Activated CD4-positive, CD25-positive, alpha-beta regulatory T cell (primary cell): Measurements from ENCODE around the gene APBB1.
A peak's percentile ranks its signal among the peaks of the same experiment; 100 is the strongest.

Experiments
- DNase-seq, 4 experiments: peaks; one replicate each; lab custom pipeline; 2025; lab: John Stamatoyannopoulos, UW

The APBB1 gene

GRCh38 chr11:6419009-6419631, at the start of gene APBB1:
TSS of gene APBB1 (minus strand) at chr11:6419094. CDS start at chr11:6411347, 7,747 bp downstream.
- DNase-seq, result peak; percentile 41 to 68 (median 54)

GRCh38 chr11:6459099-6459450, 40.2 kb upstream of the APBB1 start:
- DNase-seq, result no peak

- DNase-seq, result no peak
Observed at GRCh38 chr11:6458352-6459098, 39.6 kb upstream of the APBB1 start.

GRCh38 chr11:6457581-6458320, 38.9 kb upstream of the APBB1 start:
- no peak for DNase-seq

- DNase-seq, result no peak
Observed at GRCh38 chr11:6456361-6457073, 37.6 kb upstream of the APBB1 start.

- DNase-seq, result no peak
Observed at GRCh38 chr11:6455070-6455469, 36.2 kb upstream of the APBB1 start.

GRCh38 chr11:6453152-6453551, 34.3 kb upstream of the APBB1 start:
- no peak for DNase-seq

GRCh38 chr11:6452219-6452618, 33.3 kb upstream of the APBB1 start:
- no peak for DNase-seq

GRCh38 chr11:6448574-6448973, 29.7 kb upstream of the APBB1 start:
- DNase-seq, result no peak

- DNase-seq, result peak in 3 of 4 experiments; percentile 5 to 10 (median 6)
Observed at GRCh38 chr11:6443269-6444003, 24.5 kb upstream of the APBB1 start.

GRCh38 chr11:6442441-6442840, 23.5 kb upstream of the APBB1 start:
- DNase-seq, result no peak

- DNase-seq, result no peak
Observed at GRCh38 chr11:6440906-6441358, 22.0 kb upstream of the APBB1 start, which contains the start of gene HPX. TSS of gene HPX (minus strand) at chr11:6440987. CDS start at chr11:6440963, 24 bp downstream.

- DNase-seq, result no peak
Observed at GRCh38 chr11:6438979-6439571, 20.2 kb upstream of the APBB1 start.

- DNase-seq, result no peak
Observed at GRCh38 chr11:6437993-6438392, 19.1 kb upstream of the APBB1 start.

GRCh38 chr11:6437423-6437822, 18.5 kb upstream of the APBB1 start:
- no peak for DNase-seq

- no peak for DNase-seq
Observed at GRCh38 chr11:6433998-6434660, 15.2 kb upstream of the APBB1 start.

- DNase-seq, result no peak
Observed at GRCh38 chr11:6431861-6432260, 13.0 kb upstream of the APBB1 start.

GRCh38 chr11:6427516-6427915, 8.6 kb upstream of the APBB1 start:
- DNase-seq, result no peak

- DNase-seq, result no peak
Observed at GRCh38 chr11:6420677-6421076, 1.8 kb upstream of the APBB1 start.

- no peak for DNase-seq
Observed at GRCh38 chr11:6418557-6419008, 311 bp downstream of the APBB1 start.
